Coronary artery (tissue), 2 donors: Measurements from ENCODE around the gene MFNG.

Source experiments
- DNase-seq: peaks from one replicate; pipeline ENCODE4 v3.0.0-alpha.2; 2017; ENCODE audit warnings: low spot score
- H3K27ac ChIP-seq, 2 donors: fragments of 200-600 bp; sonication (generic); one replicate each; pipeline ENCODE4 v1.5.1; 2016 to 2019
- H3K4me3 ChIP-seq: fragments of 200-600 bp; sonication (generic); 2 replicates; pipeline ENCODE4 v1.5.1; 2016; ENCODE audit warnings: mild to moderate bottlenecking, moderate library complexity
- CTCF ChIP-seq: fragments of 200-600 bp; sonication (generic); IDR thresholded peaks from one replicate; pipeline ENCODE4 v1.5.1; 2019; ENCODE audit warnings: antibody characterized with exemption

Gene MFNG

GRCh38 chr22:37526376-37526775 is 40.2 kb upstream of the MFNG start:
- Histone ChIP-seq H3K27ac (no peak overlapping the region), H3K4me3 (no peak overlapping the region)
- no peak for TF ChIP-seq CTCF
- no peak for DNase-seq

GRCh38 chr22:37525746-37526350 is 39.7 kb upstream of the MFNG start:
- no peak for TF ChIP-seq CTCF
- H3K4me3 ChIP-seq, result no peak overlapping the region
- no peak for DNase-seq

GRCh38 chr22:37525073-37525745 is 39.0 kb upstream of the MFNG start:
- no peak for DNase-seq
- Histone ChIP-seq H3K27ac (no peak overlapping the region), H3K4me3 (no peak overlapping the region)
- no peak for TF ChIP-seq CTCF

More at GRCh38 chr22:37525746-37526350, 39.7 kb upstream of the MFNG start:
- H3K27ac ChIP-seq, result no peak overlapping the region

- no peak for DNase-seq
- TF ChIP-seq CTCF, result no peak
- H3K4me3 ChIP-seq, result no peak overlapping the region
- H3K27ac ChIP-seq, result no peak overlapping the region
These were observed 36.3 kb upstream of the MFNG start for GRCh38 chr22:37522482-37522881.

- no peak for DNase-seq
- no peak overlapping the region for H3K27ac ChIP-seq
- no peak overlapping the region for H3K4me3 ChIP-seq
- TF ChIP-seq CTCF, result no peak
These were observed 35.1 kb upstream of the MFNG start for GRCh38 chr22:37521236-37521739.

- no peak for DNase-seq
- no peak for TF ChIP-seq CTCF
- Histone ChIP-seq H3K4me3 (no peak overlapping the region), H3K27ac (no peak overlapping the region)
These were observed 34.6 kb upstream of the MFNG start for GRCh38 chr22:37520776-37521191.
